ENCODE data around the gene DLEC1.
A peak's percentile ranks its signal among the peaks of the same experiment; 100 is the strongest.
"Not testable (repeated sequence)": the region's sequence is repeated elsewhere in the genome, so short reads cannot be mapped to it uniquely, and the experiment has no call there.

Gene DLEC1

DNA sequence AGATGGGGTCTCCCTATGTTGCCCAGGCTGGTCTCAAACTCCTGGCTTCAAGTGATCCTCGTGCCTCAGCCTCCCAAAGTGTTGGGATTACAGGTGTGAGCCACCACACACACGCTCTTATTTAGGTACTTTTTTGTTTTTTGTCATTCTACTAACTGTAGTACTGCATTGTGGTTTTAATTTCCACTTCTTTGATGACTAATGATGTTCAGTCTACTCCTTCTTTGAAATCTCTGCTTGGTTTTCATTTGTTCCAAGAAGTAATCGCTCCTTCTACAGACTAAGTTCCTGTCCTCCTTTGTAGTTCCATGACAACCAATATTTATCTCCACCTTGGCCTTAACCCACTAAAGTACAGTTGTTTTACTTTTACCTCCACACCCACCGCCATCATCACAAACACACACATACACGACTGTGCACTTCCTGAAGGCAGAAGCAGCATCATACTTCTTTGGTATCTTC lies 529 bp upstream of the DLEC1 start:
- peak; percentile 18 for DNase-seq (ENCODE audit: low read depth)

DNA sequence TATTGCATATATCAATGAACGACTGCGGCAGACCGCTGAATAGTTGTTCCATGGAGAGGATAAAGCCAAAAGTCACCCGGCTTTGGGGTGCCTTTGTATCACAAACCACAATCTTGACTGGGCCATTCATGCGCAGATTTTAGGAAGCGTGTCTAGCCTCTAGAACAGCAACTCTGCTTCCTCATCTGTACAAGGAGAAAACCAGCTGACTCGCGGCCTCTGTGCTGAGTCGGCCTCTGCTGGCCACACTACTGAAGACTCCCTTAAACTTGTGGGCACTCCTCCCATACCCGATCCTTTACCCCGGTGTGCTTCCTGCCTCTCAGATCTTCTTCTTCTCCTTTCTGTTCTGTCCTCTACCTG lies 872 bp downstream of the DLEC1 start:
- peak; percentile 45 for DNase-seq (ENCODE audit: low read depth)

DNA sequence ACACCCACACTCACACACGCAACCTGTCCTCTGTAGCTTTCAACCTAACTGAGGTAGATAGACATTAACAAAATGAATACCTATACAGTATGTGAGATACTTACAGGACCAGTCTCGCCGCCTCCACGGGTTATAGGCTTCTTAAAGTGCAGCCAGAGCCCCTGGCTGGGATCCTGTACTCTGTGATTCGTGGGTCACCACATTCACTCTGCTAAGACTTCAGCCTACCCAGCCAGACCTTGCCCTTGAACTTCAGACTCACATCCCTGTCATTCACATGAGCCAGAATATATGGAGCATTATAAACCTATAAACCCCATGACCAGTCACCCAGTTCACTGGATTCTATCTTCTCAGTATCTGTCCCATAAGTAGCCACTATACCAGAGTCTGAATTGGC lies 1.4 kb downstream of the DLEC1 start:
- no peak for DNase-seq (ENCODE audit: low read depth)

DNA sequence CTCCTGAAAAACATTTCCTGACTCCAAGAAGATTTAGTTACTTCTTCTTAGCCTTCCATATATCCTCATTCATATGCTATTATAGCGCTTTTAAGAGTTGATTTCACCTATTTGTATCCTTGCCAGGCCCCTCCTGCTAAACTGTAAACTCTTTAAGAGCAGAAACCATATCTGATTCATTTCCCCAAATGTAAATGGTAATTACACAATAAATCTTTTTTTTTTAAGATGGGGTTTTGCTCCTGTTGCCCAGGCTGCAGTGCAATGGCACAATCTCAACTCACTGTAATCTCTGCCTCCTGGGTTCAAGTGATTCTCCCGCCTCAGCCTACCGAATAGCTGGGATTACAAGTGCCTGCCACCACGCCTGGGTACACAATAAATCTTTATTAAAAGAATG lies 4.5 kb downstream of the DLEC1 start:
- no peak for DNase-seq (ENCODE audit: low read depth)

DNA sequence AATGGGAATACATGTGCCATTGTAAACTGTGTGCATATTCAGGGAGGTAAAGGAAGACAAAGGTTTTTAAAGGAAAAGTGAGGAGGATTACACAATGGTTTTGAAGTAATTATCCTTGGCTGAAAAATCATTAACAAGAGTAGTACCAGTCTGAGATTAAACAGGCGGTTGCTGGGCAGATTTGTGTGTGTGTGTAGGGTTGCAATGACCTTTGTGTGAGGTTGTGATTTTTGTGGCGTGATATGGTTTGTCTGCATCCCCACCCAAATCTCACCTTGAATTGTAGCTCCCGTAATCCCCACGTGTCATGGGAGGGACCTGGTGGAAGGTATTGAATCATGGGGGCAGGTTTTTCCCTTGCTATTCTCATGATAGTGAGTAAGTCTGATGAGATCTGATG lies 7.0 kb downstream of the DLEC1 start:
- no peak for DNase-seq (ENCODE audit: low read depth)

DNA sequence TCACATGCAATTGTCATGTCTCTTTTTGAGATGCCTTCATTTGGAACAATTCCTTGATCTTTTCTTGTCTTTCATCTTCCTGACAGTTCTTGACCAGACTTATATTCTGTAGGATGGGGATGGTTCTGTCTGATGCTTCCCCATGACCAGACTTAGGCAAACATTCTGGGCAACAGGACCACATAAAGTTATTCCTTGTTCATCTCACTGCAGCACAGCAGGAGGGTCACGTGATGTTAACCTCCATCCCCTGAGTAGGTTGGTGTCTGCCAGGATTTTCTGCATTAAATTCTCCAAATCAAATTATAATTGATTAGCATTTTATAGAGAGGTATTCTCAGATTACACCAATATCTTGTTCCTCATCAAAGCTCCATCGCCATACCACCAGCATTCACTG lies 7.8 kb downstream of the DLEC1 start:
- no peak for DNase-seq (ENCODE audit: low read depth)

DNA sequence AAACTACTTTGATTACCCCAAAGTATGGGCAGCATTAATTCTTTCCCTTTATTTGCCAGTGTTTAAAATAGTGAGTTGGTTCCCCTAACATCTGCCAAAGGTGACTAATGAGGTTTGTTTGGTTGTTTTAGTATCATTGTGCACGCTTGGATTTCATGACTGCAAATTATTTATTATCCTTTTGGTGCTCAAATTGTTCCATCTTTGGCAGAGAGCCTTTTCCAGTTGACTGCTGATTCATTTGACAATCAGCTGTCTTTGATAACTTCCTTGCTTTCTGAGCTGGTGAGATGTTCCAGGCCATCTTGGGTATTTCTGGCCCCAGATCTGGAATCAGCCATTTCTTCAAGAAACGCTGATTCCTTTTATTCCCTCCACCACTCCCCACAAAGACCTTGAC lies 8.9 kb downstream of the DLEC1 start:
- DNase-seq (ENCODE audit: low read depth), result no peak

DNA sequence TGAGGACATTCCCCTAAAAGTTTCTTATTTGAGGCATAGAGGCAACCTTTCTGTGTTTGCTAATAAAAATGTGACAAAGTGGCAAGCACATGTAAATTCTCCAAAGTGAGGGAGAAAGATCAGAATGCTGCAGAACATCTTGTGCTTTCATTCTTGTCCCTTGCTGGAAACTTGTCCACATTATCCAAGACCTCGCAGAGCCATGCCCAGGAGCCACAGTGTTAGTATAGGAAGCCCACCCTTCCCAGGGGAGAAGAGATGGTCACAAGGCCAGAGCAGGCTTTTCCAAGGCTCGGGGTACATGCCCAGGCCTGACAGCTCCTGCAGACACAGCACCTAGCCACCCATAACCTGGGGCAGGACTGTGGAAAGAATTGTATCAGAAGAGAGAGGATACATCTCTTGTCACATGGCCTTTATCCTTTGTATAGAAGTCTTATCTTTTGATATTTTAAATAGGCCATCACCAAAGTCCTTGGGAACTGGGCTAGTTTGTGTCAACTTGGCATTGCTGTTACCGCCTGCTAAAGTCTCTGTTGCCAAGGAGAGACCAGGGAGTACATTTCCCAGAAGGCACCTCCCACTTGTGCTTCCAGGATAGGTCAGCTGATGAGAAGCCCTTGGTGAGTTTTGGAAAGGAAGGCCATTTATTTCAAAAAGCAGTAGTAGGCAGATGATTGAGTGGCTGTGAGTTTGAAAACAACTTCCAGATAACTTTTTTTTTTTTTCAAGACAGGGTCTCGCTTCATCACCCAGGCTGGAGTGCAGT lies 10.5 kb downstream of the DLEC1 start:
- DNase-seq (ENCODE audit: low read depth), result no peak

DNA sequence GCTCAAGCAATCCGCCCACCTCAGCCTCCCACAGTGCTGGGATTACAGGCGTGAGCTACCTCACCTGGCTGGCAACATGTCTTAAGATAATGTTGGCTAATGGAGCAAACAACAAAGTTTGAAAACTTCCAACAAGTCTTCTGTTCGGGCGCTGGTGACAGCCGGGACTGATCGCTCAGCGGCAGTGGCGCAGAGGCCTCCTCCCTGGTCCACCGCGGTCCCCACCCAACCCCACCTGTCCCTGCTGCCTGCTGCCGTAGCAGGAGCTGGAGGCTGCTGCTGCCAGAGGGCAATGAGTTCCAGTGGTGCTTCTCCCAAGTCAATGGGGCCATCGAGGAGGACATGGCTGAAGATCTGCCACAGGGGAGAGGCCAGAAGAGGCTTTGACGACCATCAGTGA lies 12.1 kb downstream of the DLEC1 start:
- no peak for DNase-seq (ENCODE audit: low read depth)

DNA sequence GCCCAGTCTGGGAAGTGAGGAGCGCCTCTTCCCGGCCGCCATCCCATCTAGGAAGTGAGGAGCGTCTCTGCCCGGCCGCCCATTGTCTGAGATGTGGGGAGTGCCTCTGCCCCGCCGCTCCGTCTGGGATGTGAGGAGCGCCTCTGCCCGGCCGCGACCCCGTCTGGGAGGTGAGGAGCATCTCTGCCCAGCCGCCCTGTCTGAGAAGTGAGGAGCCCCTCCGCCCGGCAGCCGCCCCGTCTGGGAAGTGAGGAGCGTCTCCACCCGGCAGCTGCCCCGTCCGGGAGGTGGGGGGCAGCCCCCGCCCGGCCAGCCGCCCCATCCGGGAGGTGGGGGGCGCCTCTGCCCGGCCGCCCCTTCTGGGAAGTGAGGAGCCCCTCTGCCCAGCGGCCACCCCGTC lies 14.3 kb downstream of the DLEC1 start:
- DNase-seq (ENCODE audit: low read depth), result not testable (repeated sequence)

DNA sequence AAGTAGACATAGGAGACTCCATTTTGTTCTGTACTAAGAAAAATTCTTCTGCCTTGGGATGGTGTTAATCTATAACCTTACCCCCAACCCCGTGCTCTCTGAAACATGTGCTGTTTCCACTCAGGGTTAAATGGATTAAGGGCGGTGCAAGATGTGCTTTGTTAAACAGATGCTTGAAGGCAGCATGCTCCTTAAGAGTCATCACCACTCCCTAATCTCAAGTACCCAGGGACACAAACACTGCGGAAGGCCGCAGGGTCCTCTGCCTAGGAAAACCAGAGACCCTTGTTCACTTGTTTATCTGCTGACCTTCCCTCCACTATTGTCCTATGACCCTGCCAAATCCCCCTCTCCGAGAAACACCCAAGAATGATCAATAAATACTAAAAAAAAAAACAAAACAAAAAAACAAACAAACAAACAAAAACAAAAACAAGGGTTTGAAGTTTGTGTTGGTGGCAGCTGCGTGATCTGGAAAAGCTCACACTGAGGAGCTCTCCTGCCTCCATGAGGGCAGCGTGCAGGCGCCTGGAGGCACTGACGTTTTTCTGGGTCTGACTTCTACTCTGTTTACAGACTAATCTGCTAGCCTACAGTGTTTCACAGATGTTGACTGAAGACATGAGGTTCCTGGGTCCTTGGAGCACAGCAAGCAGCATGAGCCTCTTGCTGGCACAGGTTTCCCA lies 14.9 kb downstream of the DLEC1 start:
- not testable (repeated sequence) for DNase-seq (ENCODE audit: low read depth)

DNA sequence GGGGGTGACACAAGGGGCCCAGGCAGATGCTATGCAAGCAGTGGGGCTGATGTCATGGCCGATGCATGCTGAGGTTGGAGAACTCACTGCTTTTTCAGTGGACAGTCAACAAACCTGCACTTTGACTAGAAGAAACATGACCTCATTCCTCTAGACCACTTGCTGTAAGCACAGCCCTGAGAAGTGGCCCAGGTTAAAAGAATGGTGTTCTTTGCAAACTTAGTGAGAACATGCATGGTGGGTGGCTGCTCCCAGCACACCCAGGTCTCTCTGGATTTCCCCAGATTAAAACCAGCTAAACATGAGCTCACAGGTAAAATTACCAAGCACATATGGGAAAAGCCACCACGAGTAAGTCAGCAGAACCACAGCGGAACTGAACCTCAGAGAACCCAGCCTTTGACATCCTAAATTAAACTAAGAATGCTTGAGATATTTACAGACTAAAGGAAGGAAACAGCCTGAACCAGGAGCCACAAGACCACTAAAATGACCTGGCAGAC lies 15.5 kb downstream of the DLEC1 start:
- DNase-seq (ENCODE audit: low read depth), result no peak

DNA sequence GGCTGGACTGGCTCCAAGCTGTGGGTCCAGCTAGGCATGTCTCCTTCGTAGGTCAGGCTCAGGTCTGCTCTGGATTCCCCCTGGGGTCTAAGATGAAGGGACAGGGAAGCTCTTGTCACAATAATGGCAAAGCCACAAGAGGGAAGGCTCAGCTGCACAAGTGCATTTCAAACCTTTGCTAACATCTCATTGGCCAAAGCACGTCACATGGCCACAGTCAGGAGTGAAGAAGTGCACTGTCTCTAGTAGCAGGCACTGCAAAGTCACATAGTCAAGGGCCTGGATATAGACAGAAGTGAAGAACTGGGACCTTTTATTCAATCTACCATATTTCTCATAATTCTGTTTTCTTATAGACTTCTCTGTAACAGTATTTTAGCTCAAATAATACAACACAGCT lies 20.1 kb downstream of the DLEC1 start:
- no peak for DNase-seq (ENCODE audit: low read depth)

DNA sequence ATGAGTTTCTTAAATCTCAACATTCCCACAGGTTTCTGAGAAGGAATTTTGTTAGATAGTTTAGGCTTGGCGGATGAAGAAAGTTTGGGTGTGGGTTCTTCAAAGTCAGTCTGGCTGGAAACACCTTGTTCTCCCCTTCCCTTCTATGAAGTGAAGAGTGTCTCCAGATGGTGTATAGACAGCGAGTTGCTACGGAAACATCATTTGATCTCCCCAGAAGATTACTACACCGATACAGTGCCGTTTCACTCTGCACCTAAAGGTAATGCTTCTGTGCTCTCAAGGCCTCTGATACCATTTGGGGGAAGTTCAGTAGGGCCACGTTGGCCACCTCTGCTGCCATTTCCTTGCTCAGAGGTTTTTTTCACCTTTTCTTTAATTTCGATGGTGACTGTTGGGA lies 20.6 kb downstream of the DLEC1 start:
- no peak for DNase-seq (ENCODE audit: low read depth)

DNA sequence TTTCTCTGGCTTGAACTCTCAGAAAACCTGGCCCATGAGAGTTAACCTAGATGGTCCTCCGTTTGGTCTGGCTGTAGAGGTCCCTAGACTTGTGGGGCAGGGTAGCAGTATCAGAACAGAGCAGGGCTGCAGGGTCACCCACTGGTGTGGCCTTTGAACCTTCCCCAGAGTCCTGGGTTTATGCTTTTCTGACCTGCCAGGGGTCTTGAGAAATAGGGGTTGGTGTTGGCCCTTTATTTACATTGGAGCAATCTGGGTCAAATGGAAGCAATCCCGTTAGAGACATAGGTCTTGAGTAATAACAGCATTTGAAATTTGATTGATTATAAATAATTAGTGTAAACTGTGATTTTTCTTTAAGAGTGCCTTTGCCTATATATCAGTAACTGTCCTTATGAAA lies 23.8 kb downstream of the DLEC1 start:
- no peak for DNase-seq (ENCODE audit: low read depth)

DNA sequence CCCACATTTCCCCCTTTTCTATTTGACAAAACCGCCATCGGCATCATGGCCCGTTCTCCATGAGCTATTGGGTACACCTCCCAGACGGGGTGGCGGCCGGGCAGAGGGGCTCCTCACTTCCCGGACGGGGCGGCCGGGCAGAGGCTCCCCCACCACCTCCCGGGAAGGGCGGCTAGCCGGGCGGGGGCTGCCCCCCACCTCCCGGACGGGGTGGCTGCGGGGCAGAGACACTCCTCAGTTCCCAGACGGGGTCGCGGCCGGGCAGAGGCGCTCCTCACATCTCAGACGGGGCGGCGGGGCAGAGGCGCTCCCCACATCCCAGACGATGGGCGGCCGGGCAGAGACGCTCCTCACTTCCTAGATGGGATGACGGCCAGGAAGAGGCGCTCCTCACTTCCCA lies 25.4 kb downstream of the DLEC1 start:
- DNase-seq (ENCODE audit: low read depth), result not testable (repeated sequence)

DNA sequence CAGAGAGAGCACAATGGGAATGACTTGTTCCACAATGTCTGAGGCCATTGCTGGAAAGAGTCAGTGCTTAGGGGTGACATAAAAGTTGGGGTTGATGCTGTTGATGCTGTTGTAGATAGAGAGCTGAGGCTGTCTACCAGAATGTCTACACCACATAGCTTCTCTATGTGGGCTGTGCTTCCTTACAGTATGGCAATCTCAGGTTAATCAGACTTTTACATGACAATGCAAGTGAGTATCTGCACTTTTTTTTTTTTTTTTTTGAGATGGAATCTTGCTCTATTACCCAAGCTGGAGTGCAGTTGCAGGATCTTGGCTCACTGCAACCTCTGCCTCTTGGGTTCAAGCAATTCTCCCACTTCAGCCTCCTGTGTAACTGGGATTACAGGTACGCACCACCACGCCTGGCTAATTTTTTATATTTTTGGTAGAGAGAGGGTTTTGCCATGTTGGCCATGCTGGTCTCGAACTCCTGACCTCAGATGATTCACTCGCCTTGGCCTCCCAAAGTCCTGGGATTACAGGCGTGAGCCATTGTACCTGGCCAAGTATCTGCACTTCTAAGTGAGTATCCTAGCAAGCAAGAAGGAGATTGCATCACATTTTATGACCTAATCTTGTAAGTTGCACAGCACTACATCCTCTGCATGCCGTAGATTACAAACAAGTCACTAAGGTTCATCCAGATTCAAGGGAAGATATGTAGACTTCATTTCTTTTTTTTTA lies 28.7 kb downstream of the DLEC1 start:
- DNase-seq (ENCODE audit: low read depth), result no peak

DNA sequence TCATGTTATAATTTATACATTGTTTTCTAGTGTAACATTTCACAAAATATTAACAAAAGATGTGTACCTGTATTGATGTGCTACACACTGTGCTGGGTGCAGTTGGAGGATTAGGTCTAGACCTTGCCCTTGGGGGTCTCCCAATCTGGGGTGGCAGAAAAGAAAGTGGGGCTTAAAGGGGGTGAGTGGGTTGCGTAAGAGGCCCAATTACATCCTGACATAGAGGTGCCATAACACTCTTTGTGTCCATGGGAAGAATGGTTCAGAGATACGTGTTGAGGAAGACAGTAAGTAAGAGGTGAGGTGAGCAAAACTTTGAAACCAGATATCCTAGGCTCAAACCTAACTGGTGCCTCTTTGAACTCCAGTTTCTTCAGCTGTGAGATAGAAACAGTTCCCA lies 31.0 kb downstream of the DLEC1 start:
- no peak for DNase-seq (ENCODE audit: low read depth)

DNA sequence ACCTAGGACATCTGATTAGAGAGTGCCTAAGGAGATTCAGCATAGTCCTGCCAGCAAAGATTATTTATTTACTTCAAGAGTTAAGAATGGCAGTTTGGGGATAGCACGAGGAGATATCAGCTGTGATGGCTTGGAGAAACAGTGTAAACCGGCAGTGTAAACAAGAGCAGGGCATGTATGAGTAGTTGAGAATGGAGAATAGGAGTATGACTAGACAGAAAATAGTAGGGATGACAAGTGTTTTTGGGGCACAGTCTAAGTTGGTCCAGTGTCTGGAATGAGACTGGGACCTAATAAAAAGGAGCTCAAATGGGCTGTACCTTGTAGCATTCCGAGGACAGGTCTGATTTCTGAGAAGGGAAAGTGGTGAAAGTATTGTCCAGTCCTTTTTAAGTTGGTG lies 38.1 kb downstream of the DLEC1 start:
- DNase-seq (ENCODE audit: low read depth), result not testable (repeated sequence)

DNA sequence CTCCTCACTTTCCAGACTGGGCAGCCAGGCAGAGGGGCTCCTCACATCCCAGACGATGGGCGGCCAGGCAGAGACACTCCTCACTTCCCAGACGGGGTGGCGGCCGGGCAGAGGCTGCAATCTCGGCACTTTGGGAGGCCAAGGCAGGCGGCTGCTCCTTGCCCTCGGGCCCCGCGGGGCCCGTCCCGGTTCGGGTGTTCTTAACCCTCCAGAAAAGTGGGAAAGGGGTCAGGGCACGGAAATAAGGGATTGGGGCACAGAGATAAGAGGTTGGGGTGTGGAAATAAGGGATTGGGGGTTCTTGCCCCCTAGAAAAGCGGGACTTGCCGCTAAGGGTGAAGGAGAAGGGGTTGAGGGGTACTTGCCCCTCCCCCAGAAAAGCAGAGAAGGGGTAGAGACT lies 43.3 kb downstream of the DLEC1 start:
- not testable (repeated sequence) for DNase-seq (ENCODE audit: low read depth)

DNA sequence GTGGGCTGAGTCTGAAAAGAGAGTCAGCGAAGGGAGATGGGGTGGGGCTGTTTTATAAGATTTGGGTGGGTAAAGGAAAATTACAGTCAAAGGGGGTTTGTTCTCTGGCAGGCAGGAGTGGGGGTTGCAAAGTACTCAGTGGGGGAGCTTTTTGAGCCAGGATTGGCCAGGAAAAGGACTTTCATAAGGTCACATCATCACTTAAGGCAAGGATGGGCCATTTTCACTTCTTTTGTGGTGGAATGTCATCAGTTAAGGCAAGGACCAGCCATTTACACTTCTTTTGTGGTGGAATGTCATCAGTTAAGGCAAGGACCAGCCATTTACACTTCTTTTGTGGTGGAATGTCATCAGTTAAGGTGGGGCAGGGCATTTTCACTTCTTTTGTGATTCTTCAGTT lies 44.2 kb downstream of the DLEC1 start:
- not testable (repeated sequence) for DNase-seq (ENCODE audit: low read depth)

DNA sequence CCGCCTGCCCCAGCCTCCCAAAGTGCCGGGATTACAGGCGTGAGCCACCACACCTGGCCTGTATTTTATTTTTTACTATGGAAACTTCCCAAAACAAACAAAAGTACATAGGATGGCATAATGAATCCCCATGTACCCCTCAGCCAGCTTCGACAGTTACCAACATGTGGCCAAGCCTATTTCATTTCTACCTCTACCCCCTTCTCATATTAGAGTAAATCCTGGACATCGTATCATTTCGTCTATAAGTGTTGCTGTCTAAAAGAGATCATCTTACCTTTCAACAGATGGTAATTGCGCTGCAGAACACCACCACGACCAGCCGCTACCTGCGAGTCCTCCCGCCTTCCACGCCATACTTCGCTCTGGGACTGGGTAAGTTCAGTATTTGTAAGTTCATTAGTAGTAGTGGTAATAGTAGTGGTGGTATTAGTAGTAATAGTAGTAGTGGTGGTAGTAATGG lies 44.9 kb downstream of the DLEC1 start:
- no peak for DNase-seq (ENCODE audit: low read depth)
